Eye (tissue), 1 donor: ENCODE data around the gene DGKG.

Experiments used
- DNase-seq: peaks from one replicate; pipeline ENCODE4 v3.0.0-alpha.2; 2015

DGKG gene

DNA sequence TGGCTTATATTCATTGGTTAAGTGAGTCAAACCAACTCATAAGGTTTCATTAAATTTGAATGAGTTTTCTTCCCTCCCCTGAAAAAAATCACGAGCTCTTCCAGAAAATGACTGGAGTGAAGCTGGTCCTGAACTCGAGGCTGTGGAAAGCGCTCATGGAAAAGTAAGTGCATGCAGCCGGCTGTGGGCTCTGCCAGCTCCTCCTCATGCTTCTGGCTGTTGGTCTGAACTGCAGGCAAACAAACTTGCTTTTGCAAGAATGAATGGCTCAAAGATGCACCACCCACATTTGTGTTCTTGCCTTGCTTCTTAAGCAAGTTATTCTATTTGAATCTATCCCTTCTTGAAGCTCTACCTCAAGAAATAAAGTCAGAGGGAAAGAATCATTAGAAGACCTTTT, 259.3 kb downstream of the DGKG start:
- no peak for DNase-seq

DNA sequence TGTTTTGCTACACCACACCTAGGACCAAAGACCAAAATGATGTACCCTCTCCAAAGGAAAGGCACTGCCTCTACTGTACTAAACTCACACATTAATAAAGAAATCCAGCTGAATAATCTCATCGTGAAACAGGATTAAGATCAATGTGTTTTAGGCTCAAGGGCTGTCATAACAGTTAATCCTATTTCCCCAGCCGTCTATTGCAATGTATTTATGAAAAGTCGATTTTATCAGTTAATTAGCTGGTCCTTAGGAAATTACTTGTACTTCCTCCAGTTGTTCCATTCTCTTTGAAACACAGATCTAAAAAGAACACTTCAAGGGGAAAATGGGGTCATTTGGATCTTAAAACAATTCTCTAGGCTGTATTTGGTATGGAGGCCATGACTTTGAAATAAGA, 261.6 kb downstream of the DGKG start:
- no peak for DNase-seq

DNA sequence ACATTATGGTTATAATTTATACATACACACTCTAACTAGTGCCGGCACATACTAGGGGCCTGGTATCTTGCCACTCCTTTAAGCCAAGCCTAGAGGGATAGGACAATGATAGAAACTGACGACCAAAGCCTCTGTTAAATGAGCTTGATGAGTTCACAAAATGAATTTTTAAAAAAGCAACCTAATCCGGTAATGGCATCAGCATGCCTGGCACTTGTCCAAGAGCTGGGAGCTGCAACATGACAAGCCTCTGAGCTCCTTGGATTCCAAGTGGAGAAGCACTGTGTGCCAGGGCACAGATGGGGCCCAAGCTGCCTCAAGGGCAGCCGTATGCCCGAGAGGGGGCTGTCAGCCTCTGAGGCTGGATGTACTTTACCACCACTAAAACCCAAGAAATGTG, 262.9 kb downstream of the DGKG start:
- DNase-seq = peak; percentile 79

DNA sequence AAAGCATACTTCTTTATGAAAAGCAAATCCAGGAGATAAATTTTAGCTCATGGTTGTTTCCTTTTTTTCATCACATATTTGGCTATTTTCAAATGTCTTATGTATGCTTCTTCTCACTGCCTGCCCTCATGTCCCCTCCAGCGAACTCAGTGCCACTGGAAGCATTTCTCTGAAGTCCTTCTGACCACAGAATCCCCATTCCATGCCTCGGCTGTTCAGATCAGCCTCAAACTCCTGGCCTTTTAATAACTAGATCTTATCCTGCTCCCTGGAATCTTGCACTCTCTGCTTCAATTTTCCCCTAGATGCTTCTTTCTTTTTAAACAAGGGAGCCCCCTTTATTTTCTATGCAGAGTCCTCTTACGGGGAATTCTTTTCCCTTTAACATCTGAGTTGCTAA, 263.3 kb downstream of the DGKG start:
- no peak for DNase-seq

DNA sequence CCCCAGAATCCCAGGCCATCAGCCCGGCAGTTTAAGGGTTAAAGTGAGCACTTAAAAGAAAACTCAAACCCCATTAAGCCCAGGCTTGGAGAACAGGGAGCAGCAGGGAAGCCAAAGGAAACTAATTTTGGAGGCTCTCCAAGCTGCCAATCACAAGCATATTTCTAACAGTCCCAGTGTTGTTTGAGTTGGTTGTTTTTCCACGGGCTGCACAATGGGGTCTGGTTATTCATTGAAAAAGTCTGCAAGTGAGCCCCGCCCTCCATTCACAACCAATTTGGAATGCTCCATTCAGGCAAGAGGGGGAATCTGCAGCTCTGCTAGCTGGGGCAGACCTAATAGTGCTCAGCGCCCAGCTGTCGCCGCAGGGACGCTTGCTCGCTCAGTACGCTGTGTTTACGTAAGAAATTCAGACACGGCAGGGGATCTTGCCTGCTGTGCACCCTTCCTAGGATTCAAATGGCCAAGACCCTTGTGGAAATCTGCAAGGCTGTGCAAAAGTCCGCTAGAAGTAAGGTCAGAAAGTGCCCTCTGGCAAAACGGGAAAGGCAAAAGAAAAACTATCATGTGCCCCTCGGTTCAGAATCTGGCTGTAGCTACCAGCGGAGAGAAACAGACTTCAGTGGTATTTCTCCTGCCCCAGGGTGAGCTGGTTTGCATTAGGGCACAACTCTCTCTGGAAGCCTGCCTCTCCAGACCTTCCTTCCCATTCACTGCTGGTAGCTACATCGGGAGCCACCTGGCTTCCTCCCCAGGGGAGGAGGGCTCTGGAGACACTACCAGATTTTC, 264.2 kb downstream of the DGKG start:
- peak; percentile 97 for DNase-seq

DNA sequence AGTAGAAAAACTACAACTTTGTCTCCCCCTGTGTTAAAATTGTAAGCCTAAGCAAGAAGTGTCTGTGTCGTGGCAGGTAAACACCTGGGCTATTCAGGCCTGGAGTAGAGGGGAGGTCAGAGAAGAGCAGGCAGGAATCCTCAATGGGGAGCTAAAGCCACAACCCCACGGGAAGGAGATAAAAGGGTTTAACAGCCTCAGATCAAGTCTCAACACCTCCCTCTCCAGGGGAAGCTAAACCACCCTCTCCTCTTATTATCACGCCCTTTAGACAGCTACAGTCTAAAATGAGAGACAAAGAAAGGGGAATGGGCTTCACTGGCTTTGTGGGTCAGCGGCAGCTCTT, 264.7 kb downstream of the DGKG start:
- no peak for DNase-seq
